Choroid plexus epithelial cell (primary cell): Measurements from ENCODE around the gene MPP7.
"Not testable (repeated sequence)": the region's sequence is repeated elsewhere in the genome, so short reads cannot be mapped to it uniquely, and the experiment has no call there.

Experiments used
- DNase-seq: peaks from one replicate; pipeline ENCODE4 v3.0.0-alpha.2; 2010; ENCODE audit warnings: low read depth
- H3K4me3 ChIP-seq: 2 replicates; pipeline ENCODE4 v1.5.1; 2011; ENCODE audit warnings: low read depth, mild to moderate bottlenecking, control low read depth, low read length, moderate library complexity
- TF ChIP-seq, protein P1 (sequence below): conservative IDR thresholded peaks from 2 replicates; pipeline ENCODE4 v1.5.1; 2011; ENCODE audit warnings: low read depth, mild to moderate bottlenecking, control low read depth, inconsistent platforms, low read length, moderate library complexity

Gene MPP7

DNA sequence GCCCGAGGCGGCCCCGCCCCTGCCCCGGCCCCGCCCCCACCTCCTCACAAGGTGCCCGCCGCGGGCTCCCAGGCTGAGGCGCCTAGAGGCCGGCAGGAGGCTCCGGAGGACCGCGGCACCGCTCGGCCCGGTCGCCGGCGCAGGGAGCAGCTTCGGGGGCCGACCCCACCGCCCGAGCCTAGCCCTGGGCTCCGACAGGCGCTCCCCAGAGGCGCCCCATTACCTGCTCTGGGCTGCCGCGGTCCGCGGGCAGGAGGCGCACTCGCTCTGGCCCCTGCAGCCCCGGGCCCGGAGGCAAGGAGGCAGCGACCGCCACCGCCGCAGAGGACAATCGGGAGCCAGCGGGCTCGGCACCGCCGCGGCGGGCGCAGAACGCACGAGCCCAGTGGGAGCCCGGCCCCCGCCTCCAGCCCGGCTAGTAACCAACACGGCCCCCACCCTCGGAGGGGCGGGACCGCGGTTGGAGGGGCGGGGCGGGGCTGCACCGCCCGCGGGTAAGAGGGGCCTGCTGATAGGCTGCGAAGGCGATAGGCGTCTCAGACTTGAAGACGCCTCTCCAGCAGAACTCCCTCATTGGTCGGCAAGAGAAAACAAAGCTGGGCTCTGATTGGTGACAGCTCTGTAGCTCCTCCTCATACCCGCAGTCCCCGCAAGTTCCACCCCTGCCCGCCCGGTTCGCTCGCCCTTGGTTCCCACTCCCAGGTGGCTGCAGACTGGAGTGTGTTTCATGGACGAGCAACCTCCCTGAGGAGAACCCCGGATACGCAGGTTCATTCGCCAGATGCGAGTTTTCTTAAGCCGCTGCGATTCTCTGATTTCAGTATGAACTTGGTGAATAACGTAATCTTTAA lies at the start of gene MPP7:
TSS of gene MPP7 (minus strand) at position 427 of the 851 bp plus-strand sequence. CDS start 64,460 bp downstream, outside the sequence.
- peak; percentile 99 for DNase-seq
- peak within 1 kb of the TSS; percentile 69 for H3K4me3 ChIP-seq
- TF ChIP-seq, protein P1, sequence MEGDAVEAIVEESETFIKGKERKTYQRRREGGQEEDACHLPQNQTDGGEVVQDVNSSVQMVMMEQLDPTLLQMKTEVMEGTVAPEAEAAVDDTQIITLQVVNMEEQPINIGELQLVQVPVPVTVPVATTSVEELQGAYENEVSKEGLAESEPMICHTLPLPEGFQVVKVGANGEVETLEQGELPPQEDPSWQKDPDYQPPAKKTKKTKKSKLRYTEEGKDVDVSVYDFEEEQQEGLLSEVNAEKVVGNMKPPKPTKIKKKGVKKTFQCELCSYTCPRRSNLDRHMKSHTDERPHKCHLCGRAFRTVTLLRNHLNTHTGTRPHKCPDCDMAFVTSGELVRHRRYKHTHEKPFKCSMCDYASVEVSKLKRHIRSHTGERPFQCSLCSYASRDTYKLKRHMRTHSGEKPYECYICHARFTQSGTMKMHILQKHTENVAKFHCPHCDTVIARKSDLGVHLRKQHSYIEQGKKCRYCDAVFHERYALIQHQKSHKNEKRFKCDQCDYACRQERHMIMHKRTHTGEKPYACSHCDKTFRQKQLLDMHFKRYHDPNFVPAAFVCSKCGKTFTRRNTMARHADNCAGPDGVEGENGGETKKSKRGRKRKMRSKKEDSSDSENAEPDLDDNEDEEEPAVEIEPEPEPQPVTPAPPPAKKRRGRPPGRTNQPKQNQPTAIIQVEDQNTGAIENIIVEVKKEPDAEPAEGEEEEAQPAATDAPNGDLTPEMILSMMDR = peak; percentile 11

DNA sequence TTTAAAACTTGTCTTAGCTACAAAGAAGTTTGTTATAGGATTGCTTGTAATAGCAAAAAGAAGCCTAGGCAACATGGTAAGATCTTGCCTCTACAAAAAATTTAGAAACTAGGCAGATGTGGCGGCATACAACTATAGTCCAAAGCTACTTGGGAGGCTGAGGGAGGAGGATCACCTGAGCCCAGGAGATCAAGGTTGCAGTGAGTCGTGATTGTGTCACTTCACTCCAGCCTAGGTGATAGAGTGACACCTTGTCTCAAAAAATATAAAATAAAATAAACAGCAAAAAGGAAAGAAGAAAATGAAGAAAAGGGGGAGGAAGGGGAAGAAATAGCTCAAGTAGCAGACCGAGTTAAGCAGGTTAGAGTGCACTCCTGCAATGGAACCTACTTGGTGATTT lies 47.0 kb upstream of the MPP7 start:
- DNase-seq = no peak
- no peak overlapping the region for H3K4me3 ChIP-seq
- TF ChIP-seq, protein P1 = no peak

- TF ChIP-seq, protein P1 = no peak
- no peak overlapping the region for H3K4me3 ChIP-seq
- no peak for DNase-seq
Observed at GRCh38 chr10:28343987-28344895, 41.4 kb upstream of the MPP7 start.

DNA sequence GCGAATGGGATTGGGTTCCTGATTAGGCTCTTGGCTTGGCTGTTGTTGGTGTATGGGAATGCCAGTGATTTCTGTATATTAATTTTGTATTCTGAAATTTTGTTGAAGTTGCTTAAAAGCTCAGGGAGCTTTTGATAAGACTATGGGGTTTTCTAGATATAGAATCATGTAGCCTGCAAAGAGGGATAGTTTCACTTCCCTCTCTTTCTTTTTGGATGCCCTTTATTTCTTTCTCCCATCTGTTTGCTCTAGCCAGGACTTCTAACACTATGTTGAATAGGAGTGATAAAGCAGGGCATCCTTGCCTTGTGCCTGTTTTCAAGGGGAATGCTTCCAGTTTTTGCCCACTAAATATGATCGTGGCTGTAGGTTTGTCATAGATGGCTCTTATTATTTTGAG lies 40.4 kb upstream of the MPP7 start:
- TF ChIP-seq, protein P1 = no peak
- H3K4me3 ChIP-seq = no peak overlapping the region
- no peak for DNase-seq

DNA sequence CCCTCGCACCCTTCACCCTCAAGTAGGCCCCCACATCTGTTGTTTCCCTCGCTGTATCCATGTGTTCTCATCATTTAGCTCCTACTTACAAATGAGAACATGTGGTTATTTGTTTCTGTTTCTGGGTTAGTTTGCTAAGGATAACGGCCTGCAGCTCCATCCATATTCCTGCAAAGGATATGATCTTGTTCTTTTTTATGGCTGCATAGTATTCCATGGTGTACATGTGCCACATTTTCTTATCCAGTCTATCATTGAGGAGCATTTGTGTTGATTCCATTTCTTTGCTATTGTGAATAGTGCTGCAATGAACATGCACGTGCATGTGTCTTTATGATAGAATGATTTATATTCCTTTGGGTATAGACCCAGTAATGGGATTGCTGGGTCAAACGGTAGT lies 38.8 kb upstream of the MPP7 start:
- DNase-seq, H3K4me3 ChIP-seq: not testable (repeated sequence)

DNA sequence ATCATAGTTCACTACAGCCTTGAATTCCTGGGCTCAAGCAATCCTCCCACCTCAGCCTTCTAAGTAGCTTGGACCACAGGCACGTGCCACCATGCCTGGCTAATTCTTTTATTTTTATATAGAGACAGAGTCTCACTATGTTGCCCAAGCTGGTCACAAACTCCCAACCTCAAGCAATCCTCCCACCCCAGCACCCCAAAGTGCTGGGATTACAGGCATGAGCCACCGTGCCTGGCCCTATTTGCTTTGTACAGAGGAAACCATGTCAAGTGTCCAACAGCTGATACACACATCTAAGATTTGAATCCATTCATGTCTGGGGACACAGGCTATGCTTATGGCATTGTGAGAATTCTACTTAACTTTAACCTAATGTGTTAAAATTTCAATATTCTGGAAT lies 29.9 kb upstream of the MPP7 start:
- no peak overlapping the region for H3K4me3 ChIP-seq
- TF ChIP-seq, protein P1 = no peak
- DNase-seq = no peak

- TF ChIP-seq, protein P1 = no peak
- peak; percentile 76 for DNase-seq
- no peak overlapping the region for H3K4me3 ChIP-seq
Observed at GRCh38 chr10:28331841-28332240, 29.0 kb upstream of the MPP7 start.
